SKM-1 treated with dmso at 0.1 percent for 144 hours (cell line): Measurements from ENCODE around the gene RGS16.
A peak's percentile ranks its signal among the peaks of the same experiment; 100 is the strongest.

Source experiments
- DNase-seq: peaks from one replicate; lab custom pipeline; 2025; ENCODE audit not compliant: unreplicated experiment; lab: John Stamatoyannopoulos, UW

RGS16 gene

DNA sequence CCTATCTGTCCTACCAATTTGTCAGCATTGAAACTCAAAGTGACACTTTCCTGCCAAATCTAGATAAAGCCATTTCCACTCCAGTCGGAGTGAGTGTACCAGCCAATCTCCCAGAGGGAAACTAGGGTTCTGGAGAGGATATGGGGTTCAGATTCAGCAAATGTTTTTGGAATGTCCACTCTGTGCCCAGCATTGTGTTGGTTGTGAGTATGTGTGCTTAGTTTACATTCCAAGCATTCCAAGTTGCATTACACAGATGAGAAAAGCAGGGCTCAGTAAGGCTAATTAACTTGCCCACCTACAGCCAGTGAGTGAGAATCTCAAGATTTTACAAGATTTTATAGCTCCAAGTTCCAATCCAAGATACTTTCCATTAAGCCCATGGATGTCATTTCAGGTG is 26.4 kb upstream of the RGS16 start:
- DNase-seq, result no peak

DNA sequence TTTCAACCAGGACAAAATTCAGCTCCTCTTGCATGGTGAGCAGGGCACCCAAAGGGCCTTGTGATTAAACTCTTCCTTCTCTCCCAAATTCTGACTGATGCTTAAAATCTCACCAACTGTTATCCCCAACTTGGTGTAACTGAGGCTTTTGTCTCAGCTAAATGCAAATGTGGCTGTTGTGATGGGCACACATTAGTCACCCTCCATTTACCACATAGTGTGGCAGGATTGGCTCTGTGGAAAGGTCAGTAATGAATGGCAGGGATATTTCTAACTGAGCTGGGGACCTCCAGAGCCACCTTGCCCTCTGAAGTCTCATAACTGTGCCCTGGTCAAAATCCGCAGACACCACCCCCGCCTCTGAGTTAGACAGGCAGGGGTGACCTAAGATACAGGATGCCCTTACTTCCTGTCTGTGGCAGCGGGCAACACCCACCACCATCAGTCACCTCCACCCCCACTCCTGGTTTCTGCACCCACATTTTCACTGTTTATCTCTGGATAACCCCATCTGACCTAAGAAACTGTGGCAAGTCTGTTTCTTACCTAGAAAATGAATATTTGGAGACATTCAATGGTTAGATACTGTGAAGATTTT is 25.4 kb upstream of the RGS16 start:
- peak; percentile 59 for DNase-seq

DNA sequence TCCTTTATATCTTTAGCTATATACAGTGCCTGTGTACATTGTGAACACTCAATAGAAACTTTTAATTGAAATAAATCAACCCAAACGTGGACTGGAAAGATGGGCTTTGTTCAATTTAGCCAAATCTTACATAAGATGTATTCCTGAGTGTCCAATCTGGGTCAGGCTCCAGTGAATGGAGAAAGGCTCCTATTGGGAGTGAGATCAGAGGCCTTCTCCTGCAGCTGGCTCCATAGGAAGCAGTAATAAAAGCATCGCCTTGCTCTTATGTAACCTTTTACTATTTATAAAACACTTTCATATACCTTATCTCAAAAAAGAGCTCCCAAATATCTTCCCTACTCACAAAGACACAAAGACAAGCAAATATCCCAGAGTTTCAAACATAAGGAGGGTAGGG is 24.9 kb upstream of the RGS16 start:
- DNase-seq, result no peak

DNA sequence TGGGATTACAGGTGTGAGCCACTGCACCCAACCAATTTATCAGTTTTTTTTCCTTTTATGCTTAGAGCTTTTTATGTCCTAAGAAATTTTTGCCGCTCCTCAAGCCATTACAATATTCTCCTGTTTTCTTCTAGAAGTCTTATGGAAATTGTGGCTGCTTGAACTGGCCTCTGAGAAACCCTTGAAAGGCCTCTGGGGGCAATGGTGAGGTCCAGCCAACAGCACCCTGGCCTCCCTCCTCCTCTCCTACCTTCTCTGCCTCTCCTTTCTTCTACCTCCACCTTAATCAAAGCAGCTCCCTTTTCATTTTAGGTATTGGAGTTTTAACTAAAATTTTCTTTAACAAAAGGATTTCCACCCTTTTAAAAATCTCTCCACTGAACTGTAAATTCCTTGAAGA is 24.5 kb upstream of the RGS16 start:
- DNase-seq, result no peak

DNA sequence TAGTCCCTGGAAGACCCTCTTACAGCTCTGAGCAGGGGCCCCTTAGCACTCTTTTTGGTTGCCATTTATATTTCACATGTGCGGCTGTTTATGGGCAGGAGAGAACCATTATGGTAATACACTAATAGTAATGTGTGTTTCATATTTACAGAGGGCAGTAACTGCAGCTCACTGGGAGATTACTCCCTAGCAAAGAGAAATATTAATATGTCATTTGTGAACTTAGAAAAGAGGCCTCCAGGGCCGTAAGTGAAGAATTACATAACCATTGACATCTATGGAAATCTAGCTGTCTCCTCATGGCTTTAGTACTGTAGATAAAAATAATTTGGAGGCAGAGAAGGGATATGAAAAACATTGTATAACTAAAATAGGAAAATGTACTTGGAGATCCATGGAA is 23.4 kb upstream of the RGS16 start:
- DNase-seq, result no peak

DNA sequence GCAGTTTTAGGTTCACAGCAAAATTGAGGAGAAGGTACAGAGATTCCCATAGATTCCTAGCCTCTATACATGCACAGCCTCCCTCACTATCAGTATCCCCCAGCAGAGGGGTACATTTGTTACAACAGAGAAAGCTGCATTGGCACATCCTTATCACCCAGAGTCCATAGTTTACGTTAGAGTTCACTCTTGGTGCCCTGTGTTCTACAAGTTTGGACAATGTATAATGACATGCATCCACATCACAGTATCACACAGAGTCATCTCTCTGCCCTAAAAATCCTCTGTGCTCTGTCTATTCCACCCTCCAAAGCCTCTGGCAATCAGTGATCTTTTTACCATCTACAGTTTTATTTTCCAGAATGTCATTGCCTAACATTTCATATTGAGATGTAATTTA is 22.3 kb upstream of the RGS16 start:
- DNase-seq, result no peak

DNA sequence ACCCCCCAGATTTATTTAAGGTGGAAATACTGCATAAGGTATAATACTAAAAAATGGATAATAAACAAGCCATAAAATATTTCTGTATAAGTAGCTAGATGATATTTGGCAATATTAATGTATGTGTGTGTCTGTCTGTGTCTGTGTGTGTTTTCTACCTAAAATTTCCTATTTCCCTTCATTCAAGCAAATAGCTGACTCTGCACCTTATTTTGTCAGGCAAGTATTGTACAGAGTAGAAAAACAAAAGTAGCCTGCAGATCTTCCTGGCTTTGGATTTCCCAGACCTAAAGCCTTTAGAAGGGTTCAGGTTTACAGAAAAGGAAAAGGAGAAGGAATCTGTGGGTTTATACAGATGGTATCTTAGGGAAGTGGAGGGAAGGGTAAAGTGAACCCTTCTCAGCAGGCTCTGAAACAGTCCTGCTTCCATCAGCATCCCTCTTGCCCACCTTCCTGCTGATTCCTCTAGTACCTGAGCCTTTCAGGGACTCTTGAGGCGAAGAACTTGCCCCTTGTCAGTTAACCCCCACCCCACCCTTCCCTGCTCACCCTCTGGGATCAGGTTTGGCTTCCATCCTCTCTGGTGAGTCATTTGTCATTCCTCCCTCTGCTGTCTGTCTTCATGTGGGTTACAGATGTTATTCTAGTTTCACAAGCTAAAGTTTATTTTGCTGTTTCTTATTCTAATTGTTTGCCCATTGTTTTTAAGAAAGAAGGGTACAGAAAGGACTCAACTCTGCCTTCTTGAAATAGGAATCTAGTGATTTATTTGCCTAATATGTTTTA is 21.7 kb upstream of the RGS16 start:
- DNase-seq, result no peak

DNA sequence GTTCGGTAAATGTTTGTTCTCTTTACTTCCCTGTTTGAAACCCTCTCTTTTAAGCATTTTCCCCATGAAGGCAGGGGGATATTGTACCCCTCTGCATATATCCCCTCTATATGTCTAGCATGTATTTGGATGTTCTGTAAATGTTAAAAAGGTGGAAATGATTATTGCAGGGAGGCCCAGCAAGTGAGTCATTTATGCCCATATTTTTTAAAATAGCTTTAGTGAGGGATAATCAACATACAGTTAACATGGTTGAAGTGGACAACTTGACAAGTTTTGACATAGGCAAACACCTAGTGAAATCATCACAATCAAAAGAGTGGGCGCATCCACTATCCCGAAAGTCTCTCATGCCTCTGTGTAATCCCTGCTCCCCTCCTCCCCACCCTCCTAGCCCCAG is 20.8 kb upstream of the RGS16 start:
- no peak for DNase-seq

DNA sequence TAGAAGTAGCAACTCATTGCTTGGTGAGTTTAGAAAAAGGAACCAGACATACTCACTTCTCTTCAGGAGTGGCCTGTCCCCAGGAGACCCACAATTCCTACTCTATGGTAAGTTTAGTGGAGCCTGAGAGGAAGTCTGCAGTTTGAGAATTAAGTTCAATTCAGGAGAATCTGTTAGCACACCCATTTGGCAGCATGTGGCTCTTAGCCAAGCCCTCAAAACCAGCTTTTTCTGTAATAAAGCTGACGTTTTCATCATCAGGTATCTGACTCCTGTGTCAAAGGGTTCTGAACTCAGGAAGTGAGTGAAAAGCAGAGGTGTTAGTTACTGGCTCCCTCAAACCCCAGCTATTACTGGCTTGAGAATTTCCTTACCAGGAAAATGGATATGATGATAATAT is 20.4 kb upstream of the RGS16 start:
- DNase-seq, result peak; percentile 65

DNA sequence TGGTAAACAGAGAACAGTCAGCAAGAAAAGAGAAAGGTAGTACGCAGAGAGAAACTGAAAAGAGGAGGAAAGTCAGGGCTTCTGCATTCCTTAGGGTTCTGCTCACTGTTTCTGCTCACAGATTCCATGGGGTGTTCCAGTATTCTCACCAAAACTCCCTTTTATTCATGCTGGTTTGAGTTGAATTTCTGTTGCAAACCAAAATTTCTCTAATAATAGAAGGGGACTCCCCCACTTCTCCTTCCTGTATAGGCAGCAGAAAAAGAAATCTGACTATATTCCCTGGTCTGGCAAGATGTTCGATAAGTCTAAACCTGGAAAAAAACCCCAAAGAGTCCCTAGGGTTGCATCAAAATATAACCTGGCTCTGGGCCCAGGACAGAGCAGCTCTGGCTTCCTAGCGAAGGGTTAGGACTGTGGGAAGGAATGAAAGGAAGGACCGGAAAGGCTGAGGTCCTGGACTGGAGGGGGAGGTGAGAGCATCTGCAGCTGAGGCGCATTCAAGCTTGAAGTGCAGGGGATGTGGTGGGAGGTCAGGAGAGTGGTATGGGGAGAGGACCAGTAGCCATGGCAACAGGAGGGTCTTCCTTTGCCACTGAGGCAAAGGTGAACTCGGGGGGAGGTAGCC is 18.8 kb upstream of the RGS16 start:
- DNase-seq, result no peak

DNA sequence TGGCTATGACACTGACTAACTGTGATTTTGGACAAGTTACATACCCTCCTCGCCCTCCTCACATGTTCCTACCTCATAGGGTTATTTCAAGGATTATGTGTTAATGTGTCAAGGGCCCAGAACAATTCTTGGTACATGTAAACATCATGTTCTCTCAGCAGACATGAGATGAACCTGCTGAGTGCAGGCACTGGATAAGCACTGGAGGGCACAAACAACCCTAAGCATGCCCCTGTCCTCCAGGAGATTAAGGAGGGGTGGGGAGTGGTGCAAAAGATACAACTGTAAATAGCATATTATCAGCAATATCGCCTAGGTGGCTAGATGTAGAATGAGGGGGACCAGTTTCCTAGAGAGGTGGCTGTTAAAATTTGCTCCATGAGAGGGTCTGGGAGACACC is 17.7 kb upstream of the RGS16 start:
- no peak for DNase-seq

DNA sequence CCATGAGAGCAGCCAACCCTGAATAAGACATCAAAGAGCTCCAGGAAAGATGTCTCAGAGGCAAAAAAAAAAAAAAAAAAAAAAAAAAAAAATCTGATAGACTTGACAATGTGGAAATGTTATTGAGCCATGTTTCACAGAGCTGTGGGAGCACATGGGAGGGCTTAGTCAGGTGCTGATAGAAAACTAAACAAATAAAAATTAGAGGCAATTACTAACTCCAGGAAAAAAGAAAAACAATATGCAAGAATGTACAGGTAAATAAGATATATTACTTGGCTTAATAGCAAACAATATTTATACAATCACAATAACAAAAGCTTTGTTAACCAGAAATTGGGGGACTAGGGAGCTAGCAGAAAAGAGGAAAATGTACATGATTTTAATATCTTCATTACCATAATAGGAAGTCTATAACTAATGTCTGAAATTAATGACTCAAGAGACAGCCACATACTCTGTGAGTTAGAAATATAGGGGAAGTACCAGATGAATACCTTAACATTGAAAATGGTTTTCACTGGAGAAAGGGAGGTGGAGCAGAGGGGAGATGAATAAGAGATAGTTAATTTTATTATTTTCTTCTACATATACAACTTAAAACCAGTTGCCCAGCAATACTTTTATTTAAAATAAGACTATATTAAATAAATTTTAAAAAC is 16.9 kb upstream of the RGS16 start:
- DNase-seq, result no peak

DNA sequence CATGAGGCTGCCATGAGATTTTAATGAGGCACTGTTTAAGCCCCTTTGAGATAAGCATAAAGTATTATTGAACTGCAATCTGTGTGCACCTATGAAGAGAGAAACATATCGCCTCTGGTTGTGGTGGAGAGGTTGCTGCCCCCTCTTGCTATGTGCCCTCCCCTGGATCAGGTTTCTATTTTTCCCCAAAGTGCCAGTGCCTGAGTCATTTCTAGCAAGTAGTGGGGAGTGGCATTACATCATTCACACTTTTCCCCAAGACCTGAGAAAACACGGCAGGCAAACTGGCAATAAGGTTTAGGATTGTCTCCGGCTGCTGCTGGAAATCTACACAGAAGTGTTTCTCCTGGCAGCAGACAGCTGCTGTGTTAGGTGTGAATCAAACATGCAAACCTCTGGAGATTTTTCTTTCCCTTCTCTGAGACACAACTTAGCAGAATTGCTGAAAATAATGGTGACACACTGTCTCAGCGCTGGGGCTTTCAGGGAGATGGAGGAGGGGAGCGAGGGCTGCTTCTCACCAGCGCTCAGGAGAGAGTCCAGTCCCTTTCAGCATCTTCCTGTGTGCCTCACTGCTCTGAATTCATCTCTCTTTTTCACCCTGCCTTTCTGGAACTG is 13.7 kb upstream of the RGS16 start:
- DNase-seq, result no peak

DNA sequence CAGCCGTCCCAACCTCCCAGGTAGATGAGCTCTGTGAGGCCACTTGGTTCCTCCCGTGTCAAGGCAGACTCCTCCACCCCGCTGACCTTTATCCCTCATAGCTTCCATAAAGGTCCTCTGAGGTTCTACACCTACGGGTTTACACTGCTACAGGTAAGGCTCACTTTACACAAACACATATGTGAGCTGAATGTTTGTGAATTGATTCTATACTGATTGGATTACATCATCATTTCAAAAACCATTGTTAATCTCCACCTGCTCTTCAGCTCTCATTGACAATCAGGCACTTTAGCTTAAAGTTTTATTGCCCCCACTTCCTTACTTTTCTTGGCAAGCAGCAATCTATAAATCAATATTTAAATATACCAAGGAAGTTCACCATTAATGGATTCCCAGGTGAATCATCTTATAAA is 12.8 kb upstream of the RGS16 start:
- DNase-seq, result no peak

DNA sequence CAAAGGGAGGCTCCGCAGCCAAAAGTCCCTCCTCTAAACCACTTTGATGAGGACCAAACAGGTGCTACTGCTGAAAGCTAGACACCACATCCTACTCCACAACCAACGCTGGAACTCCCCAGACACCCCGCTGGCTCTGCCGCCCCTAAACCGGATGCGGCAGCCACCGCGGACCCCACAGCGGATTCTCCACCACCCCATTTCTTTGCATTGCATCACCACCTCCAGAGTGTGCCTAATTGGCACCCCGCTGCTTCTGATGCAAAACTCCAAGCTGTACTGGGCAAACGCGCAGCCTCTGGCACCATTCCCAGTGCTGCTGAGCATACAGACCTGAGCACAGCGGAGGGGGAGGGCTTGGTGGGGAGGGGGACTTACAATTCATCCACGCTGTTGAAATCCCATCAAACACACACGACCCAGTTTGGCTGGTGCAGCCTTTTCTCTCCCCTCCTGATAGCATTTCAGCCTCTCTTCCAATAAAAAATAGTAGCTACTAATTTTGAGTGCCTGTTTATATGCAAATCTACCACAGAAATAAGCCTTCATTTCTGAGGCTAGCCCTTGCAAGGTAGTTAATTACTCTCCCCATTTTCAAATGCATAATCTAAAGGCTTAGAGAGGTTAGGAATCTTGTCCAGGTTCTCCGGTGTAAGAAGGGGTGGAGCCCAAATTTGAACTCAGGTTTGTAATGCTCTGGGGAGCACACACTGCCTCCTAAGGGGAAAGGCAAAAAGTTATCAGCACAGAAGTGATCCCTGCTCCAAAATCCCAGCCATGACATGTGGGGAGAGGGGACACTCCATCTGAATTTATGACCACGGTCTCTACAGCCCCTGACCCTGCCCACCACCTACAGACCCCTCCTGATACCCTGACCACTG is 12.2 kb upstream of the RGS16 start:
- peak; percentile 62 for DNase-seq

DNA sequence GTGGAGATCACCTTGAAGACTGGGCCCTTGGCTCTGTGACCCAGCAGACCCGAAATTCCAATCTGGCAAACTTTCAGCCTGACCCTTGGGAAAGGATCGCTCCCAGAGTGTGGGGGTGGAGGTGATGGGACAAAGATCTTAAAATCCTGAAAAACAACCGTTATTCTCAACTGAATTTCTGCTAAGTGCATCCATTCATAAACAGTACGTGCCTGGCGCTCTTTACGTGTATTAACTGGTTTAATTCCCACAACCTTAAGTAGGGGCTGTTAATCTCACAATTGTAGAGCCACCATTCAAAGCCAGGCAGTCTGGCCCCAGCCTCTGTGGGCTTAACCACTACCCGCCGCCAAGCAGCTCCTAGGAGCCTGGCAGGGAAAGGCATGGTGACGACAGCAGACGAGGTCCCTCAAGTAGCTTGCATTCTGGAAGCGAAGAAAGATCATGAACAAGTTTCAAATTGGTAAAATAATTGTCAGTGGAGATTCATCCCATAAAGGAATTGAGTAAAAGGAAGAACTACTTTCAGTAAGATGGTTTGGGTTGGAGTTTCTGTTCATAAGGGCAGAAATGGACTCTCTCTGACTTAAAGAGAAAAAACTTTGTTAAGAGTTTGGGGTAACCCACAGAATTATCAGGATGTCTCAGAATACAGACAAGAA is 11.4 kb upstream of the RGS16 start:
- DNase-seq, result no peak

DNA sequence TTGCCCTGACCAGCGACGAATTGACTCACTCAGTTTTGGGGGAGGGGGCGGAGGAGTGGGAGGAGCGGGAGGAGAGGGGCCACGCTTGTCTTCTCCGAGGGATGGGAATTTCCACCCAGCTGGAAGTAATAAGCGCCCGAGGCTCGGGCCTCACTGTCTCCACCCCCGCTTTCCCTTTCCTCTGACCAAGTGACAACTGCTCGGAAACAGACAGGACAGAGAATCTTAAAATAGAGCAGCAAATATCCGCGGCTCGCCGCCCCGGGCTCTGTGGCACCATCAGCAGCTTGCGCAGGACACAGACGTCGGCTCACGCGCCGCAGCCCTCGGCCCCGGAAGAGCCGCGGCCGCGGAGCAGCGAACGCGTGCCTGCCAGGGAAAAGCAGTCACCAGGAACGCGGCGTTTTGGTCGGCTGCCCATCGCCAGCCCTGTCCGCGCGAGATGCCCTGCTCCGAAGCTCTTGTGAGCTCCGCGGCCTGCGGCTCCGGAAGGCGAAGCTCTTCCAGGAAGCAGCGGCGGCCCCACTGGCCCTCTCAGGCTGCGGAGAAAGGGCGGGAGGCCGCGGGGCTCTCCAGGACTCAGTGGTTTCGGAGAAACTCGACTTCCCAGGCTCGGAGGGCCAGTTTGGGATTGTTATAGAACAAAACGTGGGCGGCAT is 10.7 kb upstream of the RGS16 start:
- peak; percentile 82 for DNase-seq

DNA sequence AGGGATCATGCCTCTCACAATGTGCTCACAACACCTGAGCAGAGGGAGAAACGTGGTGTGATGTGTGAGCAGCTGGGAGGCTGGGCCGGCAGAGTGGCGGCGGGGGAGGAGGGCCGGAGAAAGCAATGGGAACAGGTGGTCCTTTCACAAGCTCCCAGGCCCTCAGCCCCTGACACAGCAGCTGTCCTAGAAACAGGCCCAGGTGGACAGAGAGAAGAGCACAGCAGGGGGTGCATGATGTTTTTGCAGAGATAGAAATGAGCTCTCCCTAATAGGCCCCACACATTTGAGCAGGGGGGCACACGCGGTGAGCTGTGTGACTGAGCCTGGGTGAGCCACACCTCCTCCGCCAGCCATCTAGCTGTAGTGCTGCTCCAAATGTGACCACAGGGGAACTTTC is 7.6 kb upstream of the RGS16 start:
- DNase-seq, result no peak

DNA sequence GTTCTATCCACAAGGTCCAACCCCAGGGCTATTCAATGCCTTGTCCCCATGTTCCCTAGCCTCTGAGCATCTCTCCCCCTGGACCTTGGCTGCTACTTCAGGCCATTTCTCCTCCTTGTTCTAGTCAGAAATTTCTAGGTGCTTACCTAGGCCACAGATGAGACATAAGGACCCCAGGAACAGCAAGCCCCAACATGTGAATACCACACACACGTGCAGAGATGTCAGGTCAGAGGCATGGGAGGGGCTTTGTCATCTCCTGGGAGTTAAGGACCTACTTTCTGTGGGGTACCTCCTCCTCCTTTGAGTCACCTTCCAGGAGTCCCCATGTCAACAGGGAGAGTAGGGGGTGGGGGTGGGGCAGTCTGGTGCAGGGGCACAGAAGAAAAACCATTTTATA is 7.1 kb upstream of the RGS16 start:
- no peak for DNase-seq
